GM19043 (cell line): ENCODE results near the gene NPPB.

Source experiments
- ATAC-seq: cut with Tn5 transposase; IDR thresholded peaks from one replicate; pipeline ENCODE4 v1.9.1; 2021; ENCODE audit warnings: low read depth; ENCODE audit not compliant: unreplicated experiment

The NPPB gene

DNA sequence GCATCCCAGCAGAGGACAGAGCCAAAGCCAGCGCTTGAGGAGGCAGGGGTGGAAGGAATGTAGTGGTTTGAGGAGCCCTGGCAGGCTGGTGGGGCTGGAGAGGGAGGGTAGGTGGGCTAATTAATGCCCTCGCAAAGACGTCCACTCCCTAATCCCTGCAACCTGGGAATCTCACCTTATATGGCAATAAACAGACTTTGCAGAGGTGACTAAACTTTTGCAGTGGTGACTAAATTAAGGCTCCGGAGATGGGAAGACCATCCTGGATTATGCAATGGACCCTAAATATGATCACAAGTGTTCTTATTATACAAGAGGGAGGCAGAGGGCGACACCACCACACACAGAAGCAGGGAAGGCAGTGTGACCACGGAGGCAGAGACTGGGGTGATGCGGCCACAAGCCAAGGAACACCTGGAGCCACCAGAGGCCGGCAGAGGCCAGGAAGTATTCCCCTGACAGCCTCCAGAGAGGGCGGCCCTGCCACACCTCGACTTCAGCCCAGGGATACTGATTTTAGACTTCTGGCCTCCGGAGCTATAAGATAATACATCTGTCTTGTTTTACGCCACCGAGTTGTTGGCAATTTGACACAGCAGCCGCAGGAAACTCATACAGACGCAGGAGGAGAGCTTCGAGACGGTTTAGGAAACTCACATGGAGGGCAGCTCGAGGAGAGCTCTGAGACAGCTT, 23.1 kb upstream of the NPPB start:
- ATAC-seq = no peak

DNA sequence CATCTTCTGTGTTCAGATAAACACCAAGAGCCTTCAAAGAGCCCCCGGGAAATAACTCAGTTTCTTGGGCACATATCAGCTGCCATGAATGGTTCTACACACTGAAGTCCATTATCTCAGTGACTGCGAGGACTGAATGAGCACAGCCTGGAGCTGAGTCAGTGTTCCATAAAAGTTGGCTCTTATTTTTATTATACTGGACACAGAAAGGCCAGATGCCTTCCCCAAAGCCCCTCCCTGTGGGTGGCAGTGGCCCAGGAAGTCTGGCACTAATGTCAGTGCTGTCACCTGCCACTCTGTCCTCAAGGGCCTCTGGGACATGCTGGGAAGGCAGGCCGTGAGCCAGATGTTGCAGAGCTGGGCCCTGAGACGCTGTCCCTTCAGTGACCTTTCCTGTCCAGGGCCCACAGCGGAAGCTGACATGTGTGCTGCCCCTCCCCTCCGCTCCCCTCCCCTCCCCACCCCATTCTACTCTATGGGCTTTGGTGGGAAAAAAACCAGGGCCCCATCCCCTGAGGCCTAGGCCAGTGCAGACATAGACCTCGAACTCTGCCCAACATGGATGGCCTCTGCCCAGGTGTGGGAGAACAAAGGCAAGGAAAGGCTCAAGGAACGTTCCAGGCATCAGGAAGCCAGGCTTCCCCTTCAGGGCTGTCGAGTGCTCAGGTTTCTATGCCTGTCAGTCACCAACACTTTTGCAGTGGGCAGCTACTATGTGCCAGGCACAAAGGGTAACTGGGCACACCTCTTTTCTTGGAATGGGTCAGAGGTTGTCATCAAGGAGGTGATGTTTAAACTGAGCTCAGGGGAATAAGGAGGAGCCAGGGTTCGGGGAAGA, 22.4 kb upstream of the NPPB start:
- ATAC-seq = no peak

- no peak for ATAC-seq
These were observed 21.4 kb upstream of the NPPB start for GRCh38 chr1:11880181-11880575.

GRCh38 chr1:11879311-11880180, 20.8 kb upstream of the NPPB start:
- no peak for ATAC-seq

GRCh38 chr1:11878891-11879190, 20.1 kb upstream of the NPPB start:
- no peak for ATAC-seq

DNA sequence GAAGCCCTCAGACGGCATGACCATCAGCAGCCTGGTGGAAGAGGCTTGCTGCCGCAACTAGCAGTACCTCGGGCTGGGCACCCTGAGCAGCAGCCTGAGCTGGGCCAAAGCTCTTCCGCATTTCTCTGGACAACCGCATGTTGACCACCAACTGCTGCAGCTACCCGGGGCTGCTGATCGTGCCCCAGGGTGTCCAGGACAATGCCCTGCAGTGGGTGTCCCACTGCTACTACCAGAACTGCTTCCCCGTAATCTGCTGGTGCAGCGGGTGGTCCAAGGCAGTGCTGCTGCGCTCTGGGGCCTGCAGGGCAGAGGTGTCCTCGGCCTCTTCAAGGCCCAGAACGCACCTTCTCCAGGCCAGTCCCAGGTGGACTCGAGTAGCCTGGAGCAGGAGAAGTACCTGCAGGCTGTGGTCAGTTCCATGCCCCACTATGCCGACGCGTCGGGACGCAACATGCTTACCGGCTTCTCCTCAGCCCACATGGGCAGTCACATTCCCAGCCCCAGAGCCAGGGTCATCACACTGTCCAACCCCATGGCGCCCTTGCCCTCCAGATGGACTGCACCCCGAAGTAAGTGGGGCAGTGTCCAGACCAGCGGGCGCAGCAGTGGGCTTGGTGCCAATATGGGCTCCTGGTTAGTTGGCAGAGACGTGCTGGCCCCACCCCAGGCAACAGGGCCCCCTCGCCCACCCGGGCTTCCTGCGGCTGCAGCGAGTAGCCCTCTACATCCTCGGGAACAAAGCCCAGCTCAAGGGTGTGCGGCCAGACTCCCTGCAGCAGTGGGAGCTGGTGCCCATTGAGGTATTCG, 19.5 kb upstream of the NPPB start:
- ATAC-seq = no peak

- no peak for ATAC-seq
These were observed 18.3 kb upstream of the NPPB start for GRCh38 chr1:11877074-11877473.

GRCh38 chr1:11875094-11875493, 16.3 kb upstream of the NPPB start:
- no peak for ATAC-seq

DNA sequence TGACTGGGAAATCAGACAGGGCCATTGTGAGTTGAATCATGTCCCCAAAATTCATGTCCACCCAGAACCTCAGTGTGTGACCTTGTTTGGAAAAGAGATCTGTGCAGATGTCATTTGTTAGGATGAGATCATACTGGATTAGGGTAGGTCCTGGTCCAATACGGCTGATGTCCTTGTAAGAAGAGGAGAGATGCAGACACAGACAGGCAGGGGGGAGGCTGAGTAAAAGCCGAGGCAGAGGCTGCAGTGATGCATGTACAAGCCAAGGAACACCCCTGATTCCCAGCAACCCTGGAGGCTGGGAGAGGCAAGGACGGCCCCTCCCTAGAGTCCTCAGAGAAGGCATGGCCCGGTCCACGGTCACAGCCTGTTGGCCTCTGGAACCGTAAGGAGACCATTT, 15.9 kb upstream of the NPPB start:
- ATAC-seq = no peak

DNA sequence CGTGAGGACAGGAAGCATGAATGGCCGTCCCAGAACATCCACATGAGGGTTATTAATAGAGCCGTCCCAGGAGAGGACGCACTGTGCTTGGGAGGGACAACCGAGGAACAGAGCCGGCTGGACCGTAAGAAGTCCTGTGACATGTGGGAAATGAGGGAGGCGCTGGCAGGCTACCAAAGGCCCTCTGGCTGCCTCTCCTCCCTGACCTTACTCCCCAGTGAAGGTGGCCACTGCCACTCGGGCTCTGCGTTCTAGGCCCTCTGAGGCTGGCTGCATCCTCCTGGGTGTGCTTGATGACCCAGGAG, 15.5 kb upstream of the NPPB start:
- ATAC-seq = no peak

DNA sequence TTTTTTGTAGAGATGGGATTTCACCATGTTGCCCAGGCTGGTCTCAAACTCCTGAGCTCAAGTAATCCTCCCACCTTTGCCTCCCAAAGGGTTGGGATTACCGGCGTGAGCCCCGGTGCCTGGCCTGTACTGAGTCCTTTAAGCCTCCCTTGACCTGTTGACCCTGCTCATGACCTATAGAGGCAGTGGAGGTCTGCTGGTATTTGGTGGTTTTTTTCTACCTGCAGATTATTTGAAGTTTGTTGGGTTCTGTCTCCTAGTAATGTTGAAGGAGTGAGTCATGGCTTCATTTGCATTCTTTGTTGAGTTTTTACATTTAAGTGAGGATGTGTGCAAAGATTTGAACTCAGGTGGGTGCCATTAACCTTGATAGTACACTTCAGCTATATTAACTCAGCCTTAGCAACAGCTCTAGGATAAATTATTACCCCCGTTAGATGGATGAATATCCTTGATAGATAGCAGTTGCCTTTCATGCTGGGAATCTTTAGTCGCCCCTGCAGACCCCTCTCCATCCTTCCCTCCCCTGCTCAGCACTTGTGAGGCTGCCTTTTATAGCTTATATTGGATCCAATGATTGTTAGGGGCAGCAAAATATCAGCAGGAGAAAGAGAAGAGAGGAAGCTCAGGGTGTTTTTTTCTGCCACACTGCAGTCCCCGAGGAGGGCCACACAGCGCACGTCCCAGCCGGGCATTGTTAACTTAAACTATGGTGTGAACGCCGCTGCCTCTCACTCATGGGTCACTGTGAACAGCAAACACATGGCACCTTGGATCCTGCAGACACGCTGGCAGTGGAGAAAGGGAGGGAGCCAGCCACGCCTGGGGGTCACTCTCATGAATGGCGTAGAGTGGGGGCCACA, 14.9 kb upstream of the NPPB start:
- no peak for ATAC-seq

- ATAC-seq = no peak
These were observed 13.8 kb upstream of the NPPB start for GRCh38 chr1:11872545-11872944.

- ATAC-seq = no peak
These were observed 11.0 kb upstream of the NPPB start for GRCh38 chr1:11869650-11870207.

DNA sequence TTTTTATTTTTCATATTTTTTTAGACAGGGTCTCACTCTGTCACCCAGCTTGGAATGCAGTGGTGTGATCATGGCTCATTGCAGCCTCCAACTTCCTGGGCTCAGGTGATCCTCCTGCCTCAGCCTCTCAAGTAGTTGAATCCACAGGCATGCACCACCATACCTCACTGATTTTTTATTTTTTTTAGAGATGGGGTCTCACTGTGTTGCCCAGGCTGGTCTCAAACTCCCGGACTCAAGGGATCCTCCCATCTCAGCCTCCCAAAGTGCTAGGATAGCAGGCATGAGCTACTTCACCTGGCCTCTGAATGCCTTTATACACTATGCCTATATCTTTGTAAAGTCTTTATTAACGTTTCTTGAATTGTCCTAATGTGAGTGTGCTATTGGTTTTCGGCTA, 10.4 kb upstream of the NPPB start:
- ATAC-seq = no peak

GRCh38 chr1:11868331-11868980, 9.7 kb upstream of the NPPB start:
- no peak for ATAC-seq

GRCh38 chr1:11862890-11863289, 4.1 kb upstream of the NPPB start:
- no peak for ATAC-seq

- ATAC-seq = no peak
These were observed 1.8 kb upstream of the NPPB start for GRCh38 chr1:11860587-11860986.

GRCh38 chr1:11860083-11860482, 1.3 kb upstream of the NPPB start:
- no peak for ATAC-seq
